HepG2 (cell line): ENCODE measurements around the gene IGFBP6.

ENCODE experiments used
- CEBPB ChIP-seq: IDR thresholded peaks from 2 replicates; pipeline ENCODE4 v1.6.1; 2011; ENCODE audit warnings: low read depth, low read length, improper control_type of control experiment, borderline replicate concordance
- CTCF ChIP-seq: sonication (generic); formaldehyde crosslinking; IDR thresholded peaks from 2 replicates; pipeline ENCODE4 v1.5.0; 2020; ENCODE audit warnings: mild to moderate bottlenecking, missing genetic modification reagents, moderate library complexity
- HMGXB4 ChIP-seq, 2 experiments: sonication (generic) in 1 of 2; formaldehyde crosslinking in 1 of 2; IDR thresholded peaks; 2 replicates each; pipeline versions ENCODE4 v1.4.0 to v1.6.1; 2018 to 2020; ENCODE audit warnings: missing genetic modification reagents in 2 of 2, borderline replicate concordance in 1 of 2, low read depth in 1 of 2, mild to moderate bottlenecking in 1 of 2, missing biosample characterization in 1 of 2
- MAZ ChIP-seq, 2 experiments: sonication (generic) in 1 of 2; formaldehyde crosslinking in 1 of 2; IDR thresholded peaks; 2 replicates each; pipeline versions ENCODE4 v1.5.0 to v1.6.1; 2012 to 2020; ENCODE audit warnings: low read depth in 2 of 2, mild to moderate bottlenecking in 2 of 2, borderline replicate concordance in 1 of 2, improper control_type of control experiment in 1 of 2, low read length in 1 of 2, missing genetic modification reagents in 1 of 2, moderate library complexity in 1 of 2
- POLR2A ChIP-seq, 2 experiments: IDR thresholded peaks; 2 replicates each; pipeline ENCODE4 v1.6.1; 2011; ENCODE audit warnings: low read depth in 2 of 2, low read length in 2 of 2, mild to moderate bottlenecking in 1 of 2, moderate library complexity in 1 of 2; ENCODE audit not compliant: insufficient read depth in 1 of 2
- SETDB1 ChIP-seq: sonication (generic); formaldehyde crosslinking; IDR thresholded peaks from 2 replicates; pipeline ENCODE4 v1.5.1; 2020; ENCODE audit warnings: missing genetic modification reagents, mild to moderate bottlenecking, borderline replicate concordance
- TFAP4 ChIP-seq: sonication (generic); IDR thresholded peaks from 2 replicates; pipeline ENCODE4 v1.6.1; 2016; ENCODE audit warnings: low read depth, borderline replicate concordance
- YY1 ChIP-seq: IDR thresholded peaks from 2 replicates; pipeline ENCODE4 v1.6.1; 2011; ENCODE audit warnings: low read length, low read depth, moderate library complexity, mild to moderate bottlenecking; ENCODE audit not compliant: insufficient read depth, insufficient replicate concordance
- ZBTB33 ChIP-seq: sonication (generic); formaldehyde crosslinking; IDR thresholded peaks from 2 replicates; pipeline ENCODE4 v1.4.0; 2020; ENCODE audit warnings: missing genetic modification reagents
- ZNF768 ChIP-seq: sonication (generic); formaldehyde crosslinking; IDR thresholded peaks from 2 replicates; pipeline ENCODE4 v1.4.0; 2020; ENCODE audit warnings: missing genetic modification reagents
- ZNF782 ChIP-seq: sonication (generic); formaldehyde crosslinking; IDR thresholded peaks from 2 replicates; pipeline ENCODE4 v1.4.0; 2020; ENCODE audit warnings: missing genetic modification reagents, mild to moderate bottlenecking, borderline replicate concordance
- ZNF850 ChIP-seq: sonication (generic); formaldehyde crosslinking; conservative IDR thresholded peaks from 2 replicates; pipeline ENCODE4 v1.9.0; 2021; ENCODE audit warnings: mild to moderate bottlenecking, missing genetic modification reagents

GRCh38 chr12:53048033-53048779 lies 49.3 kb upstream of the IGFBP6 start:
- TF ChIP-seq CEBPB (no peak), CTCF (CRISPR knock-in tag) (peak; percentile 71), YY1 (no peak), MAZ (IDR thresholded peaks at IDR 0.05; ENCODE audit: borderline replicate concordance, low read depth, low read length) (no peak), MAZ (CRISPR knock-in tag; IDR thresholded peaks at IDR 0.05; ENCODE audit: low read depth) (0 out of 2 replicates have a peak, but pooled peaks have one; percentile 29), HMGXB4 (CRISPR knock-in tag; IDR thresholded peaks at IDR 0.05; ENCODE audit: borderline replicate concordance in 1 of 2, low read depth in 1 of 2) (peak; percentile 46 to 55; a peak in 2 of 4 replicates), TFAP4 (peak; percentile 9; the same call in 1 of the 2 replicates), ZNF782 (CRISPR knock-in tag) (no peak), SETDB1 (CRISPR knock-in tag) (no peak), ZNF850 (CRISPR knock-in tag) (no peak), ZBTB33 (no peak), ZNF768 (CRISPR knock-in tag) (peak; percentile 22; the same call in 1 of the 2 replicates), POLR2A (IDR thresholded peaks at IDR 0.05; ENCODE audit: insufficient read depth in 1 of 2, low read depth in 2 of 2, low read length in 2 of 2) (no peak)
